Right atrium auricular region (tissue), 2 donors: ENCODE measurements around the gene MYL12B. TPM values are rescaled to one million over a fixed set of nuclear protein-coding genes. Genes with fewer than 3 reads are reported as not detected.

Experiments
- DNase-seq: peaks from one replicate; pipeline ENCODE4 v3.0.0-alpha.2; 2019; ENCODE audit warnings: low spot score
- H3K27ac ChIP-seq, 2 donors: fragments of 200-600 bp; sonication (generic); 1 replicate in 1 of 2; 2 replicates in 1 of 2; pipeline ENCODE4 v1.5.1; 2016 to 2019
- H3K27me3 ChIP-seq, 2 donors: fragments of 200-600 bp; sonication (generic); one replicate each; pipeline versions ENCODE4 v1.5.1 to v1.6.0; 2017 to 2019
- H3K36me3 ChIP-seq: fragments of 200-600 bp; sonication (generic); one replicate; pipeline ENCODE4 v1.5.1; 2016
- H3K4me1 ChIP-seq, 2 donors: fragments of 200-600 bp; sonication (generic); one replicate each; pipeline versions ENCODE4 v1.5.1 to v1.6.0; 2017 to 2019
- H3K4me3 ChIP-seq, 2 donors: fragments of 200-600 bp; sonication (generic); 1 replicate in 1 of 2; 2 replicates in 1 of 2; pipeline ENCODE4 v1.5.1; 2017 to 2019; ENCODE audit warnings: mild to moderate bottlenecking in 1 of 2, moderate library complexity in 1 of 2
- H3K9me3 ChIP-seq, 2 donors: fragments of 200-600 bp; sonication (generic); one replicate each; pipeline ENCODE4 v1.5.1; 2019
- CTCF ChIP-seq, 2 donors: fragments of 200-600 bp; sonication (generic); IDR thresholded peaks; one replicate each; pipeline ENCODE4 v1.5.1; 2019; ENCODE audit warnings: antibody characterized with exemption in 2 of 2
- total RNA-seq, 2 donors: library from RNA; depleted of rRNA; stranded (reverse); fragments of >200 nt; gene quantifications; one replicate each; pipeline ENCODE4 v1.1.0, GENCODE V29; 2016

The MYL12B gene
- total RNA-seq, 2 donors from 2014 or later: 180 to 231 TPM

- peak overlapping the region; percentile 99 to 100 for H3K27ac ChIP-seq
- DNase-seq: no peak
- H3K4me1 ChIP-seq: peaks cover 0 to 67% of the 10 kb centered on the region in 2 donors
- peaks cover 36% of the 10 kb centered on the region for H3K36me3 ChIP-seq
- H3K27me3 ChIP-seq: no peaks in the 10 kb centered on the region
- H3K4me3 ChIP-seq: peak overlapping the region; percentile 88 to 99
- TF ChIP-seq CTCF (IDR thresholded peaks at IDR 0.05): no peak
- H3K9me3 ChIP-seq: no peaks in the 10 kb centered on the region
These were observed 13.1 kb upstream of the MYL12B start for GRCh38 chr18:3248658-3249359.

GRCh38 chr18:3250237-3251107 is 11.5 kb upstream of the MYL12B start:
- no peak for TF ChIP-seq CTCF (IDR thresholded peaks at IDR 0.05)
- H3K4me3 ChIP-seq: peak overlapping the region; percentile 88 to 99
- H3K27me3 ChIP-seq: no peaks in the 10 kb centered on the region
- H3K4me1 ChIP-seq: peaks cover 0 to 67% of the 10 kb centered on the region in 2 donors
- peak overlapping the region; percentile 99 to 100 for H3K27ac ChIP-seq
- no peak for DNase-seq
- peaks cover 52% of the 10 kb centered on the region for H3K36me3 ChIP-seq
- no peaks in the 10 kb centered on the region for H3K9me3 ChIP-seq

- H3K9me3 ChIP-seq: no peaks in the 10 kb centered on the region
- H3K27ac ChIP-seq: peak overlapping the region; percentile 99 to 100
- peaks cover 62% of the 10 kb centered on the region for H3K36me3 ChIP-seq
- H3K4me3 ChIP-seq: peak overlapping the region; percentile 25 to 50
- H3K27me3 ChIP-seq: no peaks in the 10 kb centered on the region
- H3K4me1 ChIP-seq: peaks cover 0 to 73% of the 10 kb centered on the region in 2 donors
- DNase-seq: no peak
- TF ChIP-seq CTCF (IDR thresholded peaks at IDR 0.05): no peak
These were observed 10.5 kb upstream of the MYL12B start for GRCh38 chr18:3251249-3251962.

- no peaks in the 10 kb centered on the region for H3K27me3 ChIP-seq
- H3K9me3 ChIP-seq: no peaks in the 10 kb centered on the region
- H3K27ac ChIP-seq: peak overlapping the region; percentile 99 to 100
- DNase-seq: no peak
- peaks cover 0 to 78% of the 10 kb centered on the region in 2 donors for H3K4me1 ChIP-seq
- peak overlapping the region; percentile 25 to 50 for H3K4me3 ChIP-seq
- TF ChIP-seq CTCF (IDR thresholded peaks at IDR 0.05): no peak
- peaks cover 67% of the 10 kb centered on the region for H3K36me3 ChIP-seq
These were observed 10.0 kb upstream of the MYL12B start for GRCh38 chr18:3251963-3252277.

GRCh38 chr18:3252843-3253242 is 9.1 kb upstream of the MYL12B start:
- no peaks in the 10 kb centered on the region for H3K27me3 ChIP-seq
- no peaks in the 10 kb centered on the region for H3K9me3 ChIP-seq
- TF ChIP-seq CTCF (IDR thresholded peaks at IDR 0.05): no peak
- H3K4me3 ChIP-seq: peak overlapping the region; percentile 25 to 50
- H3K4me1 ChIP-seq: peaks cover 0 to 87% of the 10 kb centered on the region in 2 donors
- no peak for DNase-seq
- H3K36me3 ChIP-seq: peaks cover 76% of the 10 kb centered on the region
- H3K27ac ChIP-seq: peak overlapping the region; percentile 58 to 99
